OCI-LY3 (cell line): Measurements from ENCODE around the gene KIDINS220.

Experiments
- H2AFZ ChIP-seq: fragments of 200-600, 300-600 bp; shearing (Covaris generic); 2 replicates; pipeline ENCODE4 v1.6.0; 2014; ENCODE audit warnings: antibody characterized with exemption, low read depth, low read length
- H3K27ac ChIP-seq: fragments of 200-600, 300-600 bp; sonication (generic); 2 replicates; pipeline ENCODE4 v1.5.1; 2014; ENCODE audit warnings: mild to moderate bottlenecking, low read length, moderate library complexity, mixed read lengths
- H3K27me3 ChIP-seq: fragments of 200-600, 300-600 bp; sonication (generic); 2 replicates; pipeline ENCODE4 v1.6.1; 2014; ENCODE audit warnings: low read depth, low read length, mixed read lengths
- H3K36me3 ChIP-seq: fragments of 200-600, 300-600 bp; sonication (generic); replicated peaks from 2 replicates; pipeline ENCODE3; 2014; ENCODE audit warnings: low read depth, low read length, mixed read lengths
- H3K4me1 ChIP-seq: fragments of 300-600, 200-600 bp; sonication (generic); 2 replicates; pipeline ENCODE4 v1.6.1; 2014; ENCODE audit warnings: low read length, mixed read lengths
- H3K4me2 ChIP-seq: fragments of 200-600, 300-600 bp; sonication (generic); 2 replicates; pipeline ENCODE4 v1.6.1; 2014; ENCODE audit warnings: low read length, mixed read lengths
- H3K4me3 ChIP-seq: fragments of 300-600, 200-600 bp; sonication (generic); 2 replicates; pipeline ENCODE4 v1.5.1; 2014; ENCODE audit warnings: antibody characterized with exemption, mild to moderate bottlenecking, low read length, moderate library complexity
- H3K79me2 ChIP-seq: fragments of 300-600, 200-600 bp; shearing (Covaris generic); 2 replicates; pipeline ENCODE4 v1.6.1; 2014; ENCODE audit warnings: mild to moderate bottlenecking, low read length, mixed read lengths
- H3K9ac ChIP-seq: fragments of 300-600, 200-600 bp; shearing (Covaris generic); 2 replicates; pipeline ENCODE4 v1.6.0; 2014; ENCODE audit warnings: mild to moderate bottlenecking, low read length, moderate library complexity
- H3K9me3 ChIP-seq: fragments of 200-600, 300-600 bp; shearing (Covaris generic); 2 replicates; pipeline ENCODE4 v1.6.1; 2014; ENCODE audit warnings: low read length, mixed read lengths; ENCODE audit not compliant: insufficient read depth
- H4K20me1 ChIP-seq: fragments of 200-600, 300-600 bp; sonication (generic); 2 replicates; pipeline ENCODE4 v1.6.1; 2016; ENCODE audit warnings: low read length, mixed read lengths; ENCODE audit not compliant: insufficient read depth
- CTCF ChIP-seq: fragments of 200-600, 300-600 bp; sonication (generic); IDR thresholded peaks from 2 replicates; pipeline ENCODE4 v1.5.1; 2014; ENCODE audit warnings: antibody characterized with exemption, low read length, low read depth
- EZH2phosphoT487 ChIP-seq: fragments of 200-600 bp; shearing (Covaris generic); IDR thresholded peaks from 2 replicates; pipeline ENCODE4 v1.6.1; 2018; ENCODE audit warnings: antibody characterized with exemption, mixed run types, low read depth

KIDINS220 gene

GRCh38 chr2:8802741-8803140 lies 34.7 kb downstream of the KIDINS220 start:
- H3K36me3 ChIP-seq = peaks cover 43% of the 10 kb centered on the region

GRCh38 chr2:8800821-8801220 lies 36.6 kb downstream of the KIDINS220 start:
- H3K4me2 ChIP-seq = no peak overlapping the region
- H3K36me3 ChIP-seq = peaks cover 48% of the 10 kb centered on the region
- no peak overlapping the region for H2AFZ ChIP-seq
- H3K79me2 ChIP-seq = no peaks in the 10 kb centered on the region
- peaks cover 33% of the 10 kb centered on the region for H3K4me1 ChIP-seq
- H3K27ac ChIP-seq = no peak overlapping the region
- H3K9me3 ChIP-seq = no peaks in the 10 kb centered on the region
- no peaks in the 10 kb centered on the region for H3K27me3 ChIP-seq
- H3K4me3 ChIP-seq = no peak overlapping the region
- no peak overlapping the region for H3K9ac ChIP-seq
- H4K20me1 ChIP-seq = no peaks in the 10 kb centered on the region
- no peak for TF ChIP-seq CTCF
- no peak for TF ChIP-seq EZH2phosphoT487

More at GRCh38 chr2:8802741-8803140, 34.7 kb downstream of the KIDINS220 start:
- Histone ChIP-seq H3K79me2 (no peaks in the 10 kb centered on the region), H3K9ac (no peak overlapping the region), H3K27me3 (no peaks in the 10 kb centered on the region), H3K9me3 (no peaks in the 10 kb centered on the region), H3K4me1 (peaks cover 24% of the 10 kb centered on the region), H3K4me2 (no peak overlapping the region), H2AFZ (no peak overlapping the region), H4K20me1 (no peaks in the 10 kb centered on the region), H3K4me3 (no peak overlapping the region), H3K27ac (no peak overlapping the region)
- no peak for TF ChIP-seq CTCF
- TF ChIP-seq EZH2phosphoT487 = no peak

- H3K9me3 ChIP-seq = no peaks in the 10 kb centered on the region
- no peak overlapping the region for H3K4me2 ChIP-seq
- H3K79me2 ChIP-seq = no peaks in the 10 kb centered on the region
- H3K9ac ChIP-seq = no peak overlapping the region
- peaks cover 42% of the 10 kb centered on the region for H3K36me3 ChIP-seq
- peaks cover 31% of the 10 kb centered on the region for H3K4me1 ChIP-seq
- no peak overlapping the region for H2AFZ ChIP-seq
- no peaks in the 10 kb centered on the region for H3K27me3 ChIP-seq
- H3K27ac ChIP-seq = no peak overlapping the region
- TF ChIP-seq CTCF (no peak), EZH2phosphoT487 (no peak)
- no peak overlapping the region for H3K4me3 ChIP-seq
- no peaks in the 10 kb centered on the region for H4K20me1 ChIP-seq
These were observed 37.2 kb downstream of the KIDINS220 start for GRCh38 chr2:8800218-8800617.

- no peak overlapping the region for H3K9ac ChIP-seq
- H3K27ac ChIP-seq = no peak overlapping the region
- no peak overlapping the region for H2AFZ ChIP-seq
- H3K9me3 ChIP-seq = no peaks in the 10 kb centered on the region
- no peaks in the 10 kb centered on the region for H3K79me2 ChIP-seq
- H3K4me2 ChIP-seq = no peak overlapping the region
- peaks cover 35% of the 10 kb centered on the region for H3K36me3 ChIP-seq
- H4K20me1 ChIP-seq = no peaks in the 10 kb centered on the region
- H3K27me3 ChIP-seq = no peaks in the 10 kb centered on the region
- TF ChIP-seq CTCF (no peak), EZH2phosphoT487 (no peak)
- peaks cover 19% of the 10 kb centered on the region for H3K4me1 ChIP-seq
- no peak overlapping the region for H3K4me3 ChIP-seq
These were observed 38.4 kb downstream of the KIDINS220 start for GRCh38 chr2:8799004-8799403.
